ENCODE data around the gene SPATA2L. TPM values are rescaled to one million over a fixed set of nuclear protein-coding genes. Genes with fewer than 3 reads are reported as not detected.

The SPATA2L gene
- total and polyA plus RNA-seq, 2 of the 13 experiments (the other 11 are each of a cell fraction or from before 2014, with no cell fraction given) = 9.1 to 20.7 TPM

DNA sequence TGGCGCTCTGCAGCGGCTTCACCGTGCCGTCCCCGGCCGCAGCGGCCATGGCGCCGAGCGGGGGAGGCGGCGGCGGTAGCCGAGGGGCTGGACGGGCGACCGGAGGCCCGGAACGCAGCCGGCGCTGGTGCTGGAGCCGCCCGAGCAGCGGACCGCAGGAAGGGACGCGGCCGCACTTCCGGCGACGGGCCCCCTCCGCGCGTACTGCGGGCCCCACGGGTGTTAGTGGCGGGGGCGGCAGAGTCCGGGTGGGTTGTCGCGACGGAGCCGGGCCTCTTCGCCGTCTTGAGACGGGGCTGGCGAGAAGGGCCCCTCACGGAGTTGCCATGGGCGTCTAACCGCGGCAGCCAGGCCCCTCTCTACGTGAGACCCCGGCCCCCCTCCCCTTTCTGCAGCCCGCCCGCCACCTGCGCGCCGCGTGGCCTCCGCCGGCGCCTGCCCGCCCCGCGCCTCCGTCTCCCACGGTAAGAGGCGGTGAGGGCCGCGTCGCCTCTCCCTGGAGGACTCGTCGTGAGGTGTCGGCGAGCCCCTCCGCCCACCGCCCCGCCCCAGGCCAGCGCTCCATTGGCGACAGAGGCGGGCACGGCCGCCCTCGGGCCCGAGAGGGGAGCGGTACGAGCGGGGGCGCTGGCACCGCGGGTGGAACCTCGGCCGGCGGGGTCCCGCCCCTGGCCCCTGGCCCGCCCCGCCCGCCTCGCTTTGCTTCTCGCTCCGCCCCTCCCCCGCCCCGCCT lies 19.5 kb upstream of the SPATA2L start, which contains the start of the genes VPS9D1 and ZNF276 (continued):
- TF ChIP-seq ZNF629 (CRISPR knock-in tag; conservative IDR thresholded peaks at IDR 0.05) (no peak; the same call in 1 of the 2 replicates), MTA1 (CRISPR knock-in tag; IDR thresholded peaks at IDR 0.05; ENCODE audit: borderline replicate concordance) (peak; percentile 98), PPARG (CRISPR knock-in tag; conservative IDR thresholded peaks at IDR 0.05) (peak; percentile 23; the same call in 1 of the 2 replicates), ZNF772 (CRISPR knock-in tag; IDR thresholded peaks at IDR 0.05) (peak; percentile 78; the same call in 1 of the 2 replicates), NR2F6 (IDR thresholded peaks at IDR 0.05) (no peak), NR2F6 (CRISPR knock-in tag; IDR thresholded peaks at IDR 0.05) (0 out of 2 replicates have a peak, but pooled peaks have one; percentile 31), RBM22 (optimal IDR thresholded peaks at IDR 0.05; ENCODE audit: low read length) (no peak), YEATS4 (CRISPR knock-in tag; IDR thresholded peaks at IDR 0.05; ENCODE audit: borderline replicate concordance) (peak; percentile 100), ZSCAN21 (CRISPR knock-in tag; IDR thresholded peaks at IDR 0.05; ENCODE audit: borderline replicate concordance) (peak; percentile 94), SOX13 (IDR thresholded peaks at IDR 0.05) (no peak), SOX13 (CRISPR knock-in tag; conservative IDR thresholded peaks at IDR 0.05 in 1 of 2, IDR thresholded peaks at IDR 0.05 in 1 of 2) (peak in 1 of 2 experiments; percentile 3; a peak in 1 of 4 replicates)
- TF ChIP-seq, protein P1, sequence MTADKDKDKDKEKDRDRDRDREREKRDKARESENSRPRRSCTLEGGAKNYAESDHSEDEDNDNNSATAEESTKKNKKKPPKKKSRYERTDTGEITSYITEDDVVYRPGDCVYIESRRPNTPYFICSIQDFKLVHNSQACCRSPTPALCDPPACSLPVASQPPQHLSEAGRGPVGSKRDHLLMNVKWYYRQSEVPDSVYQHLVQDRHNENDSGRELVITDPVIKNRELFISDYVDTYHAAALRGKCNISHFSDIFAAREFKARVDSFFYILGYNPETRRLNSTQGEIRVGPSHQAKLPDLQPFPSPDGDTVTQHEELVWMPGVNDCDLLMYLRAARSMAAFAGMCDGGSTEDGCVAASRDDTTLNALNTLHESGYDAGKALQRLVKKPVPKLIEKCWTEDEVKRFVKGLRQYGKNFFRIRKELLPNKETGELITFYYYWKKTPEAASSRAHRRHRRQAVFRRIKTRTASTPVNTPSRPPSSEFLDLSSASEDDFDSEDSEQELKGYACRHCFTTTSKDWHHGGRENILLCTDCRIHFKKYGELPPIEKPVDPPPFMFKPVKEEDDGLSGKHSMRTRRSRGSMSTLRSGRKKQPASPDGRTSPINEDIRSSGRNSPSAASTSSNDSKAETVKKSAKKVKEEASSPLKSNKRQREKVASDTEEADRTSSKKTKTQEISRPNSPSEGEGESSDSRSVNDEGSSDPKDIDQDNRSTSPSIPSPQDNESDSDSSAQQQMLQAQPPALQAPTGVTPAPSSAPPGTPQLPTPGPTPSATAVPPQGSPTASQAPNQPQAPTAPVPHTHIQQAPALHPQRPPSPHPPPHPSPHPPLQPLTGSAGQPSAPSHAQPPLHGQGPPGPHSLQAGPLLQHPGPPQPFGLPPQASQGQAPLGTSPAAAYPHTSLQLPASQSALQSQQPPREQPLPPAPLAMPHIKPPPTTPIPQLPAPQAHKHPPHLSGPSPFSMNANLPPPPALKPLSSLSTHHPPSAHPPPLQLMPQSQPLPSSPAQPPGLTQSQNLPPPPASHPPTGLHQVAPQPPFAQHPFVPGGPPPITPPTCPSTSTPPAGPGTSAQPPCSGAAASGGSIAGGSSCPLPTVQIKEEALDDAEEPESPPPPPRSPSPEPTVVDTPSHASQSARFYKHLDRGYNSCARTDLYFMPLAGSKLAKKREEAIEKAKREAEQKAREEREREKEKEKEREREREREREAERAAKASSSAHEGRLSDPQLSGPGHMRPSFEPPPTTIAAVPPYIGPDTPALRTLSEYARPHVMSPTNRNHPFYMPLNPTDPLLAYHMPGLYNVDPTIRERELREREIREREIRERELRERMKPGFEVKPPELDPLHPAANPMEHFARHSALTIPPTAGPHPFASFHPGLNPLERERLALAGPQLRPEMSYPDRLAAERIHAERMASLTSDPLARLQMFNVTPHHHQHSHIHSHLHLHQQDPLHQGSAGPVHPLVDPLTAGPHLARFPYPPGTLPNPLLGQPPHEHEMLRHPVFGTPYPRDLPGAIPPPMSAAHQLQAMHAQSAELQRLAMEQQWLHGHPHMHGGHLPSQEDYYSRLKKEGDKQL (CRISPR knock-in tag; IDR thresholded peaks at IDR 0.05; ENCODE audit: low read depth) = no peak
- TF ChIP-seq, protein P2, sequence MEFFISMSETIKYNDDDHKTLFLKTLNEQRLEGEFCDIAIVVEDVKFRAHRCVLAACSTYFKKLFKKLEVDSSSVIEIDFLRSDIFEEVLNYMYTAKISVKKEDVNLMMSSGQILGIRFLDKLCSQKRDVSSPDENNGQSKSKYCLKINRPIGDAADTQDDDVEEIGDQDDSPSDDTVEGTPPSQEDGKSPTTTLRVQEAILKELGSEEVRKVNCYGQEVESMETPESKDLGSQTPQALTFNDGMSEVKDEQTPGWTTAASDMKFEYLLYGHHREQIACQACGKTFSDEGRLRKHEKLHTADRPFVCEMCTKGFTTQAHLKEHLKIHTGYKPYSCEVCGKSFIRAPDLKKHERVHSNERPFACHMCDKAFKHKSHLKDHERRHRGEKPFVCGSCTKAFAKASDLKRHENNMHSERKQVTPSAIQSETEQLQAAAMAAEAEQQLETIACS (CRISPR knock-in tag; IDR thresholded peaks at IDR 0.05) = 0 out of 2 replicates have a peak, but pooled peaks have one; percentile 51
- TF ChIP-seq, protein P3, sequence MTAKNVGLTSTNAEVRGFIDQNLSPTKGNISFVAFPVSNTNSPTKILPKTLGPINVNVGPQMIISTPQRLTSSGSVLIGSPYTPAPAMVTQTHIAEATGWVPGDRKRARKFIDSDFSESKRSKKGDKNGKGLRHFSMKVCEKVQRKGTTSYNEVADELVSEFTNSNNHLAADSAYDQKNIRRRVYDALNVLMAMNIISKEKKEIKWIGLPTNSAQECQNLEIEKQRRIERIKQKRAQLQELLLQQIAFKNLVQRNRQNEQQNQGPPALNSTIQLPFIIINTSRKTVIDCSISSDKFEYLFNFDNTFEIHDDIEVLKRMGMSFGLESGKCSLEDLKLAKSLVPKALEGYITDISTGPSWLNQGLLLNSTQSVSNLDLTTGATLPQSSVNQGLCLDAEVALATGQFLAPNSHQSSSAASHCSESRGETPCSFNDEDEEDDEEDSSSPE (CRISPR knock-in tag; IDR thresholded peaks at IDR 0.05) = peak; percentile 51
- TF ChIP-seq, protein P4, sequence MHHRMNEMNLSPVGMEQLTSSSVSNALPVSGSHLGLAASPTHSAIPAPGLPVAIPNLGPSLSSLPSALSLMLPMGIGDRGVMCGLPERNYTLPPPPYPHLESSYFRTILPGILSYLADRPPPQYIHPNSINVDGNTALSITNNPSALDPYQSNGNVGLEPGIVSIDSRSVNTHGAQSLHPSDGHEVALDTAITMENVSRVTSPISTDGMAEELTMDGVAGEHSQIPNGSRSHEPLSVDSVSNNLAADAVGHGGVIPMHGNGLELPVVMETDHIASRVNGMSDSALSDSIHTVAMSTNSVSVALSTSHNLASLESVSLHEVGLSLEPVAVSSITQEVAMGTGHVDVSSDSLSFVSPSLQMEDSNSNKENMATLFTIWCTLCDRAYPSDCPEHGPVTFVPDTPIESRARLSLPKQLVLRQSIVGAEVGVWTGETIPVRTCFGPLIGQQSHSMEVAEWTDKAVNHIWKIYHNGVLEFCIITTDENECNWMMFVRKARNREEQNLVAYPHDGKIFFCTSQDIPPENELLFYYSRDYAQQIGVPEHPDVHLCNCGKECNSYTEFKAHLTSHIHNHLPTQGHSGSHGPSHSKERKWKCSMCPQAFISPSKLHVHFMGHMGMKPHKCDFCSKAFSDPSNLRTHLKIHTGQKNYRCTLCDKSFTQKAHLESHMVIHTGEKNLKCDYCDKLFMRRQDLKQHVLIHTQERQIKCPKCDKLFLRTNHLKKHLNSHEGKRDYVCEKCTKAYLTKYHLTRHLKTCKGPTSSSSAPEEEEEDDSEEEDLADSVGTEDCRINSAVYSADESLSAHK (CRISPR knock-in tag; IDR thresholded peaks at IDR 0.05; ENCODE audit: borderline replicate concordance) = no peak
- TF ChIP-seq, protein P5, sequence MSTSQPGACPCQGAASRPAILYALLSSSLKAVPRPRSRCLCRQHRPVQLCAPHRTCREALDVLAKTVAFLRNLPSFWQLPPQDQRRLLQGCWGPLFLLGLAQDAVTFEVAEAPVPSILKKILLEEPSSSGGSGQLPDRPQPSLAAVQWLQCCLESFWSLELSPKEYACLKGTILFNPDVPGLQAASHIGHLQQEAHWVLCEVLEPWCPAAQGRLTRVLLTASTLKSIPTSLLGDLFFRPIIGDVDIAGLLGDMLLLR (CRISPR knock-in tag; IDR thresholded peaks at IDR 0.05) = no peak
- TF ChIP-seq, protein P6, sequence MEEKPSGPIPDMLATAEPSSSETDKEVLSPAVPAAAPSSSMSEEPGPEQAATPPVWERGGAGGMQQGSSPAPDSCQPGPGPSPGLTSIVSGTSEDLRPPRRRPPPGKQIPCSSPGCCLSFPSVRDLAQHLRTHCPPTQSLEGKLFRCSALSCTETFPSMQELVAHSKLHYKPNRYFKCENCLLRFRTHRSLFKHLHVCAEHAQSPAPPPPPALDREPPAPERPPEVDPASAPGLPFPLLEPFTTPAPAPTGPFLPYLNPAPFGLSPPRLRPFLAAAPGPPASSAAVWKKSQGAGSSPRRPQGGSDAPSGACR (CRISPR knock-in tag; IDR thresholded peaks at IDR 0.05) = no peak; the same call in 1 of the 2 replicates
